Measurements from ENCODE around the gene IQSEC1.

- TF ChIP-seq, protein P1, sequence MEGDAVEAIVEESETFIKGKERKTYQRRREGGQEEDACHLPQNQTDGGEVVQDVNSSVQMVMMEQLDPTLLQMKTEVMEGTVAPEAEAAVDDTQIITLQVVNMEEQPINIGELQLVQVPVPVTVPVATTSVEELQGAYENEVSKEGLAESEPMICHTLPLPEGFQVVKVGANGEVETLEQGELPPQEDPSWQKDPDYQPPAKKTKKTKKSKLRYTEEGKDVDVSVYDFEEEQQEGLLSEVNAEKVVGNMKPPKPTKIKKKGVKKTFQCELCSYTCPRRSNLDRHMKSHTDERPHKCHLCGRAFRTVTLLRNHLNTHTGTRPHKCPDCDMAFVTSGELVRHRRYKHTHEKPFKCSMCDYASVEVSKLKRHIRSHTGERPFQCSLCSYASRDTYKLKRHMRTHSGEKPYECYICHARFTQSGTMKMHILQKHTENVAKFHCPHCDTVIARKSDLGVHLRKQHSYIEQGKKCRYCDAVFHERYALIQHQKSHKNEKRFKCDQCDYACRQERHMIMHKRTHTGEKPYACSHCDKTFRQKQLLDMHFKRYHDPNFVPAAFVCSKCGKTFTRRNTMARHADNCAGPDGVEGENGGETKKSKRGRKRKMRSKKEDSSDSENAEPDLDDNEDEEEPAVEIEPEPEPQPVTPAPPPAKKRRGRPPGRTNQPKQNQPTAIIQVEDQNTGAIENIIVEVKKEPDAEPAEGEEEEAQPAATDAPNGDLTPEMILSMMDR (IDR thresholded peaks at IDR 0.05; ENCODE audit: poor library complexity), result no peak
- no peak for TF ChIP-seq EZH2phosphoT487 (IDR thresholded peaks at IDR 0.05; ENCODE audit: low read depth, severe bottlenecking, unreplicated experiment)
- no peak for TF ChIP-seq EZH2 (IDR thresholded peaks at IDR 0.05; ENCODE audit: borderline replicate concordance)
Observed at GRCh38 chr3:12974334-12974733, 98.9 kb downstream of the IQSEC1 start.

Data from hepatocyte (in vitro differentiated cells).